ENCODE data around the gene AHCTF1. TPM values are rescaled to one million over a fixed set of nuclear protein-coding genes. Genes with fewer than 3 reads are reported as not detected.

Gene AHCTF1
- total and polyA plus RNA-seq, 9 of the 15 experiments (the other 6 are each of a cell fraction or from before 2014, with no cell fraction given), result 9.4 to 102 (median 47.6) TPM

Small RNA genes within 50 kb of the gene (small RNA-seq; reads per million reads assigned to genes)
- gene AC113174.1 (not detected), gene RF00402 (not detected)

Other genes starting within 250 kb of the AHCTF1 start
- 37.1 and 42.3 TPM in 2 replicates for gene SCCPDH, start 207.5 kb downstream of the AHCTF1 start, total RNA-seq (2014; rRNA removed)
- gene SCCPDH, start 207.5 kb downstream of the AHCTF1 start, total RNA-seq (2014; rRNA removed; fragmentation: Illumina TruSeq; extraction: Trizol), result 47.1 and 54.4 TPM in 2 replicates
- 36.6 and 38.2 TPM in 2 replicates for gene SCCPDH, start 207.5 kb downstream of the AHCTF1 start, total RNA-seq (2015; rRNA removed; fragmentation: Illumina TruSeq; extraction: Trizol)
- gene SCCPDH, start 207.5 kb downstream of the AHCTF1 start, total RNA-seq (2021), result 37.8 and 38.3 TPM in 2 replicates
- gene SCCPDH, start 207.5 kb downstream of the AHCTF1 start, polyA plus RNA-seq (2011; rRNA removed), result 39.9 and 61.9 TPM in 2 replicates
- 28.8 and 29.8 TPM in 2 replicates for gene SCCPDH, start 207.5 kb downstream of the AHCTF1 start, polyA plus RNA-seq (2014; fragmentation: Illumina TruSeq; extraction: Trizol)
- 10 to 100 TPM in 1 of 2 experiments, 1 to 10 TPM in 1; 7.0 to 11.8 TPM for gene SCCPDH, start 207.5 kb downstream of the AHCTF1 start, polyA plus RNA-seq (2014; fragmentation: Nextera tagmentation; extraction: Ambion mirVana)
- 48.2 and 51.9 TPM in 2 replicates for gene SCCPDH, start 207.5 kb downstream of the AHCTF1 start, polyA plus RNA-seq (2014; rRNA removed)
- 10.9 and 11.5 TPM in 2 replicates for gene ZNF695, start 76.1 kb upstream of the AHCTF1 start, total RNA-seq (2014; rRNA removed)
- 15.2 and 15.7 TPM in 2 replicates for gene ZNF695, start 76.1 kb upstream of the AHCTF1 start, total RNA-seq (2014; rRNA removed; fragmentation: Illumina TruSeq; extraction: Trizol)
- gene ZNF695, start 76.1 kb upstream of the AHCTF1 start, total RNA-seq (2015; rRNA removed; fragmentation: Illumina TruSeq; extraction: Trizol), result 10.2 and 10.6 TPM in 2 replicates
- gene ZNF695, start 76.1 kb upstream of the AHCTF1 start, total RNA-seq (2021), result 10.9 and 13.7 TPM in 2 replicates
- 8.7 and 9.0 TPM in 2 replicates for gene ZNF695, start 76.1 kb upstream of the AHCTF1 start, polyA plus RNA-seq (2011; rRNA removed)
- 11.1 and 12.1 TPM in 2 replicates for gene ZNF695, start 76.1 kb upstream of the AHCTF1 start, polyA plus RNA-seq (2014; fragmentation: Illumina TruSeq; extraction: Trizol)
- gene ZNF695, start 76.1 kb upstream of the AHCTF1 start, polyA plus RNA-seq (2014; fragmentation: Nextera tagmentation; extraction: Ambion mirVana), result 1 to 10 TPM; 8.7 to 8.8 TPM
- gene ZNF695, start 76.1 kb upstream of the AHCTF1 start, polyA plus RNA-seq (2014; rRNA removed), result 6.4 and 11.1 TPM in 2 replicates
- 6.7 and 8.9 TPM in 2 replicates for gene ZNF670, start 146.9 kb upstream of the AHCTF1 start, total RNA-seq (2014; rRNA removed)
- gene ZNF670, start 146.9 kb upstream of the AHCTF1 start, total RNA-seq (2014; rRNA removed; fragmentation: Illumina TruSeq; extraction: Trizol), result 14.5 and 17.8 TPM in 2 replicates
- 10.3 and 11.2 TPM in 2 replicates for gene ZNF670, start 146.9 kb upstream of the AHCTF1 start, total RNA-seq (2015; rRNA removed; fragmentation: Illumina TruSeq; extraction: Trizol)
- gene ZNF670, start 146.9 kb upstream of the AHCTF1 start, total RNA-seq (2021), result 7.1 and 7.9 TPM in 2 replicates
- gene ZNF670, start 146.9 kb upstream of the AHCTF1 start, polyA plus RNA-seq (2011; rRNA removed), result 9.7 and 11.8 TPM in 2 replicates
- 11.1 and 12.4 TPM in 2 replicates for gene ZNF670, start 146.9 kb upstream of the AHCTF1 start, polyA plus RNA-seq (2014; fragmentation: Illumina TruSeq; extraction: Trizol)
- 10 to 100 TPM; 17.3 to 23.4 TPM for gene ZNF670, start 146.9 kb upstream of the AHCTF1 start, polyA plus RNA-seq (2014; fragmentation: Nextera tagmentation; extraction: Ambion mirVana)
- gene ZNF670, start 146.9 kb upstream of the AHCTF1 start, polyA plus RNA-seq (2014; rRNA removed), result 8.2 and 8.7 TPM in 2 replicates
- gene ZNF669, start 172.4 kb upstream of the AHCTF1 start, total RNA-seq (2014; rRNA removed), result 9.8 and 10.9 TPM in 2 replicates
- gene ZNF669, start 172.4 kb upstream of the AHCTF1 start, total RNA-seq (2014; rRNA removed; fragmentation: Illumina TruSeq; extraction: Trizol), result 18.3 and 21.1 TPM in 2 replicates
- gene ZNF669, start 172.4 kb upstream of the AHCTF1 start, total RNA-seq (2015; rRNA removed; fragmentation: Illumina TruSeq; extraction: Trizol), result 14.4 and 16.1 TPM in 2 replicates
- gene ZNF669, start 172.4 kb upstream of the AHCTF1 start, total RNA-seq (2021), result 8.0 and 10.2 TPM in 2 replicates
- 8.2 and 10.9 TPM in 2 replicates for gene ZNF669, start 172.4 kb upstream of the AHCTF1 start, polyA plus RNA-seq (2011; rRNA removed)
- gene ZNF669, start 172.4 kb upstream of the AHCTF1 start, polyA plus RNA-seq (2014; fragmentation: Illumina TruSeq; extraction: Trizol), result 10.3 and 12.1 TPM in 2 replicates
- gene ZNF669, start 172.4 kb upstream of the AHCTF1 start, polyA plus RNA-seq (2014; fragmentation: Nextera tagmentation; extraction: Ambion mirVana), result 1 to 10 TPM; 5.3 to 6.3 TPM
- gene ZNF669, start 172.4 kb upstream of the AHCTF1 start, polyA plus RNA-seq (2014; rRNA removed), result 8.2 and 9.2 TPM in 2 replicates
- gene ZNF124, start 240.1 kb upstream of the AHCTF1 start, total RNA-seq (2014; rRNA removed), result 28.2 and 31.2 TPM in 2 replicates
- 71.5 and 74.9 TPM in 2 replicates for gene ZNF124, start 240.1 kb upstream of the AHCTF1 start, total RNA-seq (2014; rRNA removed; fragmentation: Illumina TruSeq; extraction: Trizol)
- 63.2 and 68.5 TPM in 2 replicates for gene ZNF124, start 240.1 kb upstream of the AHCTF1 start, total RNA-seq (2015; rRNA removed; fragmentation: Illumina TruSeq; extraction: Trizol)
- gene ZNF124, start 240.1 kb upstream of the AHCTF1 start, total RNA-seq (2021), result 43.1 and 47.1 TPM in 2 replicates
- gene ZNF124, start 240.1 kb upstream of the AHCTF1 start, polyA plus RNA-seq (2011; rRNA removed), result 20.2 TPM in 2 replicates
- 14.7 and 15.0 TPM in 2 replicates for gene ZNF124, start 240.1 kb upstream of the AHCTF1 start, polyA plus RNA-seq (2014; fragmentation: Illumina TruSeq; extraction: Trizol)
- 10 to 100 TPM in 1 of 2 experiments, 1 to 10 TPM in 1; 7.6 to 13.6 TPM for gene ZNF124, start 240.1 kb upstream of the AHCTF1 start, polyA plus RNA-seq (2014; fragmentation: Nextera tagmentation; extraction: Ambion mirVana)
- 12.5 and 13.5 TPM in 2 replicates for gene ZNF124, start 240.1 kb upstream of the AHCTF1 start, polyA plus RNA-seq (2014; rRNA removed)

Data from K562 (cell line).